Measurements from ENCODE around the gene BORCS8. TPM values are rescaled to one million over a fixed set of nuclear protein-coding genes. Genes with fewer than 3 reads are reported as not detected.

BORCS8 gene
- total and polyA plus RNA-seq, 2 of the 4 experiments (the other 2 are of a cell fraction) = 16.7 to 33.9 TPM

DNA sequence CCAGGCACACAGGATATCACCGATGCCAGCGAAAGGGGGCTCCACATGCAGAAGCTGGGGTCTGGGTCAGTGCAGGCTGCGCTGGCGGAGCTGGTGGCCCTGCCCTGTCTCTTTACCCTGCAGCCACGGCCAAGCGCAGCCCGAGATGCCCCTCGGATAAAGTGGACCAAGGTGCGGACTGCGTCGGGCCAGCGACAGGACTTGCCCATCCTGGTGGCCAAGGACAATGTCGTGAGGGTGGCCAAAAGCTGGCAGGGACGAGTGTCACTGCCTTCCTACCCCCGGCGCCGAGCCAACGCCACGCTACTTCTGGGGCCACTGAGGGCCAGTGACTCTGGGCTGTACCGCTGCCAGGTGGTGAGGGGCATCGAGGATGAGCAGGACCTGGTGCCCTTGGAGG, 27.0 kb upstream of the BORCS8 start:
- ChIA-PET CTCF (no interaction called here), POLR2A (ENCODE audit: unreplicated experiment) (no interaction called here)
- no peaks in the 10 kb centered on the region for H3K9me3 ChIP-seq (ENCODE audit: control insufficient read depth, insufficient read depth, low read length)
- TF ChIP-seq MXI1 (IDR thresholded peaks at IDR 0.05; ENCODE audit: borderline replicate concordance, low read depth, low read length) (no peak), MAZ (IDR thresholded peaks at IDR 0.05; ENCODE audit: borderline replicate concordance, low read depth, low read length) (no peak), RAD21 (IDR thresholded peaks at IDR 0.05; ENCODE audit: low read length) (no peak), CHD1 (IDR thresholded peaks at IDR 0.05; ENCODE audit: low read depth, low read length) (no peak), BHLHE40 (IDR thresholded peaks at IDR 0.05; ENCODE audit: low read depth, low read length) (no peak), NFE2L2 (IDR thresholded peaks at IDR 0.05; ENCODE audit: low read depth, low read length) (no peak), RCOR1 (IDR thresholded peaks at IDR 0.05; ENCODE audit: insufficient replicate concordance, low read length) (no peak), POLR2A (IDR thresholded peaks at IDR 0.05; ENCODE audit: low read depth, low read length) (no peak), CEBPB (IDR thresholded peaks at IDR 0.05; ENCODE audit: low read depth, low read length) (no peak), MAFK (IDR thresholded peaks at IDR 0.05; ENCODE audit: low read depth, low read length) (no peak)
- TF ChIP-seq, protein P1, sequence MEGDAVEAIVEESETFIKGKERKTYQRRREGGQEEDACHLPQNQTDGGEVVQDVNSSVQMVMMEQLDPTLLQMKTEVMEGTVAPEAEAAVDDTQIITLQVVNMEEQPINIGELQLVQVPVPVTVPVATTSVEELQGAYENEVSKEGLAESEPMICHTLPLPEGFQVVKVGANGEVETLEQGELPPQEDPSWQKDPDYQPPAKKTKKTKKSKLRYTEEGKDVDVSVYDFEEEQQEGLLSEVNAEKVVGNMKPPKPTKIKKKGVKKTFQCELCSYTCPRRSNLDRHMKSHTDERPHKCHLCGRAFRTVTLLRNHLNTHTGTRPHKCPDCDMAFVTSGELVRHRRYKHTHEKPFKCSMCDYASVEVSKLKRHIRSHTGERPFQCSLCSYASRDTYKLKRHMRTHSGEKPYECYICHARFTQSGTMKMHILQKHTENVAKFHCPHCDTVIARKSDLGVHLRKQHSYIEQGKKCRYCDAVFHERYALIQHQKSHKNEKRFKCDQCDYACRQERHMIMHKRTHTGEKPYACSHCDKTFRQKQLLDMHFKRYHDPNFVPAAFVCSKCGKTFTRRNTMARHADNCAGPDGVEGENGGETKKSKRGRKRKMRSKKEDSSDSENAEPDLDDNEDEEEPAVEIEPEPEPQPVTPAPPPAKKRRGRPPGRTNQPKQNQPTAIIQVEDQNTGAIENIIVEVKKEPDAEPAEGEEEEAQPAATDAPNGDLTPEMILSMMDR (conservative IDR thresholded peaks at IDR 0.05; ENCODE audit: low read depth, low read length) = no peak
- TF ChIP-seq, protein P2, sequence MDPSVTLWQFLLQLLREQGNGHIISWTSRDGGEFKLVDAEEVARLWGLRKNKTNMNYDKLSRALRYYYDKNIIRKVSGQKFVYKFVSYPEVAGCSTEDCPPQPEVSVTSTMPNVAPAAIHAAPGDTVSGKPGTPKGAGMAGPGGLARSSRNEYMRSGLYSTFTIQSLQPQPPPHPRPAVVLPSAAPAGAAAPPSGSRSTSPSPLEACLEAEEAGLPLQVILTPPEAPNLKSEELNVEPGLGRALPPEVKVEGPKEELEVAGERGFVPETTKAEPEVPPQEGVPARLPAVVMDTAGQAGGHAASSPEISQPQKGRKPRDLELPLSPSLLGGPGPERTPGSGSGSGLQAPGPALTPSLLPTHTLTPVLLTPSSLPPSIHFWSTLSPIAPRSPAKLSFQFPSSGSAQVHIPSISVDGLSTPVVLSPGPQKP (IDR thresholded peaks at IDR 0.05; ENCODE audit: borderline replicate concordance, low read depth, low read length) = no peak
- TF ChIP-seq, protein P3, sequence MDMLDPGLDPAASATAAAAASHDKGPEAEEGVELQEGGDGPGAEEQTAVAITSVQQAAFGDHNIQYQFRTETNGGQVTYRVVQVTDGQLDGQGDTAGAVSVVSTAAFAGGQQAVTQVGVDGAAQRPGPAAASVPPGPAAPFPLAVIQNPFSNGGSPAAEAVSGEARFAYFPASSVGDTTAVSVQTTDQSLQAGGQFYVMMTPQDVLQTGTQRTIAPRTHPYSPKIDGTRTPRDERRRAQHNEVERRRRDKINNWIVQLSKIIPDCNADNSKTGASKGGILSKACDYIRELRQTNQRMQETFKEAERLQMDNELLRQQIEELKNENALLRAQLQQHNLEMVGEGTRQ (IDR thresholded peaks at IDR 0.05; ENCODE audit: low read depth, low read length) = no peak
- peaks cover 7% of the 10 kb centered on the region for H3K27me3 ChIP-seq (ENCODE audit: control insufficient read depth, insufficient read depth, low read length)
- H3K79me1 ChIP-seq (ENCODE audit: low read depth in 1 of 2, low read length in 2 of 2) = no peaks in the 10 kb centered on the region
- no peak overlapping the region for H4K5ac ChIP-seq (ENCODE audit: low read depth, low read length)
- no peak overlapping the region for H3K56ac ChIP-seq (ENCODE audit: extremely low read depth, insufficient read depth, low read length)
- peaks cover 6% of the 10 kb centered on the region; the same call in 1 of the 2 replicates for H4K20me1 ChIP-seq (ENCODE audit: insufficient read depth, low read length)
- no peak overlapping the region for H3K4me2 ChIP-seq (ENCODE audit: low read depth, low read length)
- no peak overlapping the region for H3K18ac ChIP-seq (ENCODE audit: low read depth, low read length)
- BruUV-seq (replicated peaks) = no TSS peak
- H2BK20ac ChIP-seq (ENCODE audit: low read depth, low read length) = no peak overlapping the region
- H3K4me1 ChIP-seq (ENCODE audit: control insufficient read depth, insufficient read depth, low read length) = no peaks in the 10 kb centered on the region
- dilution Hi-C loops (cut with HindIII; ENCODE audit: low sequenced_read_pairs, unreplicated experiment) = no loop called here
- 71% methylated on average over 10 of the region's 21 CpGs; no CpG with 5 or more reads in 1 of the 2 experiments for WGBS, 2 experiments (ENCODE audit: extremely low coverage in 2 of 2, insufficient read length in 1 of 2)
- H3K4me3 ChIP-seq (ENCODE audit: insufficient read depth, low read depth, low read length) = no peak overlapping the region
- no peak overlapping the region for H3K9ac ChIP-seq (ENCODE audit: low read depth, low read length)
- no peak overlapping the region for H2AK9ac ChIP-seq (replicated peaks; ENCODE audit: low read depth, low read length, poor library complexity)
- H2AFZ ChIP-seq (replicated peaks; ENCODE audit: low read length, poor library complexity) = no peak overlapping the region
- in situ Hi-C loops (cut with MboI; ENCODE audit: low sequenced_read_pairs) = no loop called here
- no peak overlapping the region for H2BK5ac ChIP-seq (ENCODE audit: low read depth, low read length, poor library complexity, severe bottlenecking)
- no peak overlapping the region for H2BK120ac ChIP-seq (ENCODE audit: low read depth, low read length)
- DNase-seq (no peak), ATAC-seq (ENCODE audit: low read depth) (no peak)
- H4K91ac ChIP-seq (ENCODE audit: insufficient read depth, low read depth, low read length) = no peak overlapping the region
- H3K9me1 ChIP-seq (ENCODE audit: insufficient read depth, low read length) = 0 out of 2 replicates have a peak, but pooled peaks cover 2% of the 10 kb centered on the region
- no peaks in the 10 kb centered on the region for H3K36me3 ChIP-seq (ENCODE audit: control insufficient read depth, insufficient read depth, low read length)
- H2AK5ac ChIP-seq (ENCODE audit: low read depth, low read length) = no peak overlapping the region
- intact Hi-C loops (cut with micrococcal nuclease) = no loop called here
- no peak overlapping the region for H3K14ac ChIP-seq (replicated peaks; ENCODE audit: low read depth, low read length)
- H2BK15ac ChIP-seq (ENCODE audit: low read depth, low read length) = no peak overlapping the region
- no peak overlapping the region for H4K8ac ChIP-seq (ENCODE audit: low read depth in 2 of 2, low read length in 2 of 2)
- no peak overlapping the region for H3K23ac ChIP-seq (ENCODE audit: low read depth, low read length)
- H3K4ac ChIP-seq (ENCODE audit: low read depth, low read length) = no peak overlapping the region
- no peak overlapping the region for H3K27ac ChIP-seq (ENCODE audit: insufficient read depth, low read length)

Measured in IMR-90 (cell line).